ENCODE data around the gene PGAP6. TPM values are rescaled to one million over a fixed set of nuclear protein-coding genes. Genes with fewer than 3 reads are reported as not detected.
"Not testable (repeated sequence)": the region's sequence is repeated elsewhere in the genome, so short reads cannot be mapped to it uniquely, and the experiment has no call there.

Gene PGAP6
- polyA plus RNA-seq, 4 donors: 21.6 to 64.8 (median 56.5) TPM

DNA sequence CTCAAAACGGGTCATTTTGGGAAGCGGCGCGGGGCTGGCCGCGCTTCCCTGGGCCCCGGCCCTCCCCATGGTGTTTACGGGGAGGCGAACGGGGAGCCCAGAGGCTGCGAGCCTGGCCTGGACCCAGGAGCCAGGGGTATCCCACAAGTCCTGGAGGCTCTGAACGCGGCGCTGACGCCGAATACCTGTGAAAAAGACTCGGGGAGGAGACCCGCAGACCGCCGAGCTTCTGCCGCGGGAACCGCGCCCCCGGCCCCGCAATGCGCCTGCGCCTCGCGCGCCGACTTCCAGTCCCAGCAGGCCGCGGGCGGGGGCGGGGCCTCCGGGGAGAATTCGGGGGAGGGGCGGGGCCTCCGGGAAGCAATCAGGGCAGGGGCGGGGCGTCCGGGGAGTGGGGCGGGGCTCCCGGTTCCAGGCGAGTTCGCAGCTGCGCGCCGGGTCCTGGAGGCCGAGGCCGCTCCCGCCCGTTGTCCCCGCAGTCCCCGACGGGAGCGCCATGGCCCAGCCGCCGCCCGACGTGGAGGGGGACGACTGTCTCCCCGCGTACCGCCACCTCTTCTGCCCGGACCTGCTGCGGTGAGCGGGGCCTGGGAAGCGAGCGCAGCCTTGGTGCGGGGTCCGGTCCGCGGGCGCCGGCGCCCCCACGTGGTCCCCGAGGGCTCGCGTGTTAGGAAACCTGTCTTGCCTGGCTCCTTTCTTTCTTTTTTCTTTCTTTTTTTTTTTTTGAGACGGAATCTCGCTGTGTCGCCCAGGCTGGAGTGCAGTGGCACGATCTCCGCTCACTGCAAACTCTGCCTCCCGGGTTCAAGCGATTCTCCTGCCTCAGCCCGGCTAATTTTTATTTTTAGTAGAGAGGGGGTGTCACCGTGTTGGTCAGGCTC, 19.9 kb upstream of the PGAP6 start, which contains the start of gene DECR2:
Gene DECR2 (plus strand): TSS at position 418 of the 881 bp plus-strand sequence. CDS start 79 bp downstream, at position 497.
- DNase-seq (ENCODE audit: low read depth in 4 of 4, low spot score in 3 of 4): peak in 3 of 4 donors; percentile 83 to 88 (median 87)

DNA sequence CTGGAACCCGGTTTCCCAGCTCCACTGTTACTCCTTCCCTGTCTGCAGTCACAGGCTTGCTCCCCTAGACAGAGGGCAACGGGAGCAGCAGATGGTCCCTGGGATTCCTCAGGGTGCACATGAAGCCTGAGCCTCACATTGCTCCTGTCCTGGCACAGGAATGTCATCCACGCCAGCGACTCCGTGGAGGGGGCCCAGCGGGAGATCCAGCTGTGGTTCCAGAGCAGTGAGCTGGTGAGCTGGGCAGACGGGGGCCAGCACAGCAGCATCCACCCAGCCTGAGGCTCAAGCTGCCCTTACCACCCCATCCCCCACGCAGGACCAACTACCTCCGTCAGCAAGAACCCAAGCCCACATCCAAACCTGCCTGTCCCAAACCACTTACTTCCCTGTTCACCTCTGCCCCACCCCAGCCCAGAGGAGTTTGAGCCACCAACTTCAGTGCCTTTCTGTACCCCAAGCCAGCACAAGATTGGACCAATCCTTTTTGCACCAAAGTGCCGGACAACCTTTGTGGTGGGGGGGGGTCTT, 18.3 kb upstream of the PGAP6 start:
- no peak for DNase-seq (ENCODE audit: low read depth in 4 of 4, low spot score in 3 of 4)

DNA sequence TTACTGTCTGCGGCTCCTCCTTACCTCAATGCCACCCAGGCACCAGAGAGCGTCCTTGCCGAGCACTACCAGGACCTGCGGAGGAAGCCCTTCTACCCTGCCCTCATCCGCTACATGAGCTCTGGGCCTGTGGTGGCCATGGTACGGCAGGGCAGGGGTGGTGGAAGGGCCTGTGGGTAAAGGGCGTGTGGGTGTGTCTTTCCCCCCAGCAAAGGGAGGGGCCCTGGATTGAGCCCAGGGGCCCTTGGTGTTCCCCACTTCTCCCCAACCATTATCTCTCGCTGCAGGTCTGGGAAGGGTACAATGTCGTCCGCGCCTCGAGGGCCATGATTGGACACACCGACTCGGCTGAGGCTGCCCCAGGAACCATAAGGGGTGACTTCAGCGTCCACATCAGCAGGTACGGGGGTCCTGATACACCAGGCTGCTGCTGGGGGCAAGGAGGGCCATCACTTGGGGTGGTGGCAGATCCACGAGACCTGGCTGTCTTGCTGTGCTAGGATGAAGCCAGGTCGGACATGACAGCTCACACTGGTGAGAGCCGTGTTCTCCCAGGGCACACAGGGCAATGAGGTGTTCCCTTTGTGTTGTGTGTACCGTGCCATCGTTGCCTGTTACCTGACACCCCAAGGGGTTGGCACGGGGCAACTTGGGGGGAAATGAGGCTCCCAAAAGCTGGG, 17.7 kb upstream of the PGAP6 start:
- DNase-seq (ENCODE audit: low read depth in 4 of 4, low spot score in 3 of 4): no peak

DNA sequence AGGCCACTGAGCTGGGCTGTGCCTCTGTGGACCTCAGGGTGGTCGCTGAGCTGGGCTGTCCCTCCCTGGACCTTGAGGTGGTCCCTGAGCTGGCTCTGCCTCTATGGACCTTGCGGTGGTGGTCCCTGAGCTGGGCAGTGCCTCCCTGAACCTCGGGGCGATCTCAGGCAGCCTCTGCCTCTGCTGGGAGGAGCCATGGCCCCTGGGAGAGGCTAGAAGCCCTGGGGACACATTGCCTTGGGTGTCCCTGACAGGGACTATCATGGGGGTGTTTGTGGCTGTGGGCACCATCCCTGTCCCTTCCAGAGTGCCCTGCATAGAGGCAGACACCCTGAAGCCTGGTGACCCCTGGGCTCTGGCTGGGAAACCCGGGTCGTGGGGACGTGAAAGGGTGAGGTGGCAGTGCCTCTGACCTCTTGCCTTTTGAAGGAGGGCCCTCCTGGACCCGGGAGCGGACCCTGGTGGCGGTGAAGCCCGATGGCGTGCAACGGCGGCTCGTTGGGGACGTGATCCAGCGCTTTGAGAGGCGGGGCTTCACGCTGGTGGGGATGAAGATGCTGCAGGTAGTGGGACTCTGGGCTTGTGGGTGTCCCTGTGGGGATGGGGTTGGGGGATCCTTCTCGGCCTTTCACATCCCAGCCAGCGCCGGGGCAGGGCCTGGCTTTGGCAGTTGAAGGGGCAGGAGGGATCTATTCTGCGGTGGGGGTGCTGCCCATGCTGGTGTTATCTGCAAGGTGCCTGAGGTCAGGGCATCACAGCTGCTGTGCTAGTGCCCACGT, 17.0 kb upstream of the PGAP6 start:
- DNase-seq (ENCODE audit: low read depth in 4 of 4, low spot score in 3 of 4): no peak

DNA sequence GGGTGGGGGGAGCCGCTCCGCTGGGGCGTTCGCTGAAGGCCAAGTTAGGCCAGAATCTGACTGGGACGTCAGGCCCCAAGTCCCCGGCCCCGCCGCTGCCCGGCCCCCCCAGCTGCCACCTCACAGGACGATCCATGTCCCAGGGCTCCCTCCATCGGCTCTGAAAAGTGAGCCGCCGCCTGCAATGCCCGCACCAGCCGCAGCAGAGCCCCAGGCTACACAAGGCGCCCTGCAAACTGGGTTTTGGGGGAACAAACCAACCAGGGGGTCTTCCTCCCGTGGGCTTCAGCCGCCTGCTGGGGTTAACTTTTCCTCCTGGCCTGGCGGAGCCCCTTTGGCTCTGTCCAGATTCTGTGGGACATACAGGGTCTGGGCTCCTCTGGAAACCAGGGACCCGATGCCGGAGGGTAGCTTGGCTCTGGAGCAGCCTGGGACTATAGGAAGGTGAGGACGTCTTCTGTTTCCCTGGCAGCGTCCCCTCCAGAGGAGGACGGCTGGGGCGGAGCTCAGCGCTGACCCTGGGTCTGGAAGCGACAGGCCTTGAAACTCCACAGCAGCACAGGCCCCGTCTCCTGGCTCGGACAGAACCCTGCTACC, 16.1 kb upstream of the PGAP6 start:
- peak in 1 of 4 donors; percentile 59 for DNase-seq (ENCODE audit: low read depth in 4 of 4, low spot score in 3 of 4)

DNA sequence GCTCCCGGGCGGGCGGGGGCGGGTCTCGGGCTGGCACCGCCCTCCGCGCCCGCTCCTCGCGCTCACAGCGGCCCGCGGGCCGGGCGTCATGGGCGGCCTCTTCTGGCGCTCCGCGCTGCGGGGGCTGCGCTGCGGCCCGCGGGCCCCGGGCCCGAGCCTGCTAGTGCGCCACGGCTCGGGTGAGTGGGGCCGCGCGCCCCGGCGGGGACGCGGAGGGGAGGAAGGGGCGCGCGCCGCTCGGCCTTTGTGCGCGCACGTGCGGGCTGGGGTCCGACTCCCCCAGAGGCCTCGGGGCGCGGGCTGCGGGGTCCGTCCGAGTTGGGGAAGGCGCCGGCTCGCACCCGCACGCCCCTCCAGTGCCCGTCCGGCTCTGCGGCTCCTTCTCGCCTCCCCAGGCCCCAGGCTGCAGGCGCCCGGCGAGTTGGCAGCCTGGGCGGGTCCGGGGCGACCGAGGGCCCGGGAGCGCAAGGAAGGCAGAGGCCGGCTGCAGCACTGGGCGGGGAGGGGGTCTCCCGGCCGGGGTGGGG, 15.4 kb upstream of the PGAP6 start, which contains the start of gene NME4:
Gene NME4 (plus strand): TSS at position 65 of the 527 bp plus-strand sequence. CDS start 24 bp downstream, at position 89.
- no peak for DNase-seq (ENCODE audit: low read depth in 4 of 4, low spot score in 3 of 4)

DNA sequence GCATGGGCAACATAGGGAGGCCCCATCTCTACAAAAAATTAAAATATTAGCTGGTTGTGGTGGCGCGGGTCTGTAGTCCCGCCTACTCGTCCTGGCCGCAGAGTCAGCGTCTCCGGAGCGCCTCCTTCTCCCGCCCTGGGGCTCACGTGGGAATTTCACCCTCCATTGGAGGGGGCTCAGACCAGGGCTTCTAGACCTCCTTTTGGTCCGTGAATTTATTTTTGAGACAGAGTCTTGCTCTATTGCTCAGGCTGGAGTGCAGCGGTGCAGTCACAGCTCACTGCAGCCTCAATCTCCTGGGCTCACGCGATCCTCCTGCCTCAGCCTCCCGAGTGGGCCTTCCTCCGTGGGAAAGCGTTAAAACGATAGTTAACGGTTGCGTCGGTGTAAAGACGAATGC, 14.8 kb upstream of the PGAP6 start:
- no peak for DNase-seq (ENCODE audit: low read depth in 4 of 4, low spot score in 3 of 4)

DNA sequence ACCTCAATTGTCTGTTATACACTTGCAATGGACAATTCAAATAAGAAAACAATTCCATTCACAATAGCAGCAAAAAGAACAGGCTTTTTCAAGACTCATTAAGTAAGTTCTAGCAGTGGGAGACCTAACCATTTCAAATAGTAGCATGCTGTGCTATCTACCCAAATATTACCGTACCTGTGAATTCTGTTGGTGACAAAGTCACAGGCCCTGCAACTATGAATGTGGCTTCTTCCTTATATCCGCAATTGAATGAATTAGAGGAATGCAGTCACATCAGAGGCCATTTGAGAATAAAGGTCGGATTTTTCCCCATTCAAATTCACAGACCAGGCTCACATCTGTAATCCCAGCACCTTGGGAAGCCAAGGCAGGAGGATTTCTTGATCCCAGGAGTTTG, 14.4 kb upstream of the PGAP6 start:
- no peak for DNase-seq (ENCODE audit: low read depth in 4 of 4, low spot score in 3 of 4)

DNA sequence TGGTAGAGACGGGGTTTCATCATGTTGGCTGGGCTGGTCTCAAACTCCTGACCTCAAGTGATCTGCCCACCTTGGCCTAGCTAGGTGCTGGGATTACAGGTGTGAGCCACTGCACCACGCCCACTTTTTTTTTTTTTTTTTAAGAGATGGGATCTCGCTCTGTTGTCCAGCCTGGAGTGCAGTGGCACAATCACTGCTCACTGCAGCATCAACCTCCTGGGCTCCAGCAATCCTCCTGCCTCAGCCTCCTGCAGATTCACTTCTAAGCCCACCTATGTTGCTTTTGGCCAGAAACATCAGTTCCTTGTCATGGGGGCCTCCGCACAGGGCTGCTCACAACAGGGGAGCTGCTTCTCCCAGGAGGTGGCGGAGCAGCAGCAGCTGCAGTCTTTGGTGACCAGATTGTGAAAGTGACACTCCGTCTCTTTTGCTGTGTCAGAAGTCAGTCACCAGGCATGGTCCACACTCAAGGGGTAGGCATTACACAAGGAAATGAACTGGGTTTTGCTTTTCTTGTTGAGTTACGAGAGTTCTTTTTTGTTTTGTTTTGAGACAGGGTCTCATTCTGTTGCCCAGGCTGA, 10.8 kb upstream of the PGAP6 start:
- DNase-seq (ENCODE audit: low read depth in 4 of 4, low spot score in 3 of 4): no peak

DNA sequence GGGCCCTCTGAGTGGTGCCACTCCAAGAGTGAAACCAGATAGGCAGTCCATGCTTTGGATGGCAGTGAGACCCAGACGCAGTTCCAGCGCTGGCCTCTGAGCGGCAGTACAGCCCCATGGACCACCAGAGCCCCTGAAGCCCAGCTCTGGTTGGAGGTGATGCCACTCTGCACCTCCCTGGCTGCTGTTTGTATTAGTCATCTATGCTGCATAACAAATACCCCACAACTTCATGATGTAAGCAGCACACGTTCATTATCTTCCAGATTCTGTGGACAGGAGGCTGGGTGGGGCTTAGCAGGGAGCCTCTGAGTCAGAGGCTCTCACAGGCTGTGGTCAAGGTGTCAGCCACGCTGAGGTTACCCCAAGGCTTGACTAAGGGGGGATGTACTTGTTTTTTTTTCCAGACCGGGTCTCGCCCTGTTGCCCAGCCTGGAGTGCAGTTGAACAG, 10.1 kb upstream of the PGAP6 start:
- no peak for DNase-seq (ENCODE audit: low read depth in 4 of 4, low spot score in 3 of 4)

DNA sequence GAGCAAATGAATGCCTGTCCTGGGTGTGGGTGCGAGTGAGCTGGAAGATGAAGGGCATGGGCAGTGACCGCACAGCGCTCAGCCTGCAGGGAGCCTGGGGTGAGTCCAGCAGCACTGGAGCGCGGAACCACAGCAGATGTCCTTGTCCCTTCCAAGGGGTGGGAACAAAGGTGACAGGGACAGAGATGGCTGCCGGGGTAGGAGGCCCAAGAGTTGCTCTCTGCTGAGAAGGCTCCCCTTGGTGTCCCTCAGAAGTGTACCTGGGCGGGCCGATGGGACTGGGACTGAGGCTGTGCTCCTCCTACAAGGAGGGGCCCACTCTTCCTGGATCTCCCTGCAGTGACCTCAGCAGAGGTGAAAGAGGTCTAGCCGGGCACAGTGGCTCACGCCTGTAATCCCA, 7.6 kb upstream of the PGAP6 start:
- DNase-seq (ENCODE audit: low read depth in 4 of 4, low spot score in 3 of 4): no peak

DNA sequence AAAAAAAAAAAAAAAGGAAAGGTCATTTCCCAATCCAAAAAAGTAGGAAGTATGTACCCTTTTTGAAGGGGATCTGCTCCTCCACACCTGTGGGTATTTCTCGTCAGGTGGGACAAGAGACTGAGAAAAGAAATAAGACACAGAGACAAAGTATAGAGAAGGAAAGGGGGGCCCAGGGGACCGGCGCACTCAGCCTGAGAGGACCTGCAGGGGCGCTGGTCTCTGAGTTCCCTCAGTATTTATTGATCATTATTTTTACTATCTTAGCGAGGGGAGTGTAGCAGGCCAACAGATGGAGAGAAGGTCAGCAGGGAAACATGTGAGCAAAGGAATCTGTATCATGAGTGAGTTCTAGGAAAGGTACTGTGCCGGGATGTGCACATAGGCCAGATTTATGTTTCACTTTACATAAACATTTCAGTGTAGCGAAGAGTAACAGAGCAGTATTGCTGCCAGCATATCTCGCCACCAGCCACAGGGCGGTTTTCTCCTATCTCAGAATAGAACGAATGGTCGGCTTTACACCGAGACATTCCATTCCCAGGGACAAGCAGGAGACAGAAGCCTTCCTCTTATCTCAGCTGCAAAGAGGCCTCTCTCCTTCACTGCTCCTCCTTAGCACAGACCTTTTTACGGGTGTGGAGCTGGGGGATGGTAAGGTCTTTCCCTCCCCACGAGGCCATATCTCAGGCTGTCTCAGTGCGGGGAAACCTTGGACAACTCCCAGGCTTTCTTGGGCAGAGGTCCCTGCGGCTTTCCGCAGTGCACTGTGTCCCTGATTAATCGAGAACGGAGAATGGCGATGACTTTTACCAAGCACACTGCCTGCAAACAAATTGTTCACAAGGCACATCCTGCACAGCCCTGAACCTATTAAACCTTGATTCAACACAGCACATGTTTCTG, 6.2 kb upstream of the PGAP6 start:
- not testable (repeated sequence) for DNase-seq (ENCODE audit: low read depth in 4 of 4, low spot score in 3 of 4)

DNA sequence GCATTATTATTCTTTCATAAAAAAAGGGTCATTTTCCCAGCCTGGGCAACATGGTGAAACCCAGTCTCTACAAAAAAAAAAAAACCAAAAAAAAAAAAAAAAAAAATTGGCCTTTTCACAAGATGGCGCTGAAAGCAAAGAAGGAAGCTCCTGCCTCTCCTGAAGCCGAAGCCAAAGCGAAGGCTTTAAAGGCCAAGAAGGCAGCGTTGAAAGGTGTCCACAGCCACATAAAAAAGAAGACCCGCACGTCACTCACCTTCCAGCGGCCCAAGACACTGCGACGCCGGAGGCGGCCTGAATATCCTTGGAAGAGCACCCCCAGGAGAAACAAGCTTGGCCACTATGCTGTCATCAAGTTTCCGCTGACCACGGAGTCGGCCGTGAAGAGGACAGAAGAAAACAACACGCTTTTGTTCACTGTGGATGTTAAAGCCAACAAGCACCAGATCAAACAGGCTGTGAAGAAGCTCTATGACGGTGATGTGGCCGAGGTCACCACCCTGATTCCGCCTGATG, 4.9 kb upstream of the PGAP6 start:
- DNase-seq (ENCODE audit: low read depth in 4 of 4, low spot score in 3 of 4): no peak

DNA sequence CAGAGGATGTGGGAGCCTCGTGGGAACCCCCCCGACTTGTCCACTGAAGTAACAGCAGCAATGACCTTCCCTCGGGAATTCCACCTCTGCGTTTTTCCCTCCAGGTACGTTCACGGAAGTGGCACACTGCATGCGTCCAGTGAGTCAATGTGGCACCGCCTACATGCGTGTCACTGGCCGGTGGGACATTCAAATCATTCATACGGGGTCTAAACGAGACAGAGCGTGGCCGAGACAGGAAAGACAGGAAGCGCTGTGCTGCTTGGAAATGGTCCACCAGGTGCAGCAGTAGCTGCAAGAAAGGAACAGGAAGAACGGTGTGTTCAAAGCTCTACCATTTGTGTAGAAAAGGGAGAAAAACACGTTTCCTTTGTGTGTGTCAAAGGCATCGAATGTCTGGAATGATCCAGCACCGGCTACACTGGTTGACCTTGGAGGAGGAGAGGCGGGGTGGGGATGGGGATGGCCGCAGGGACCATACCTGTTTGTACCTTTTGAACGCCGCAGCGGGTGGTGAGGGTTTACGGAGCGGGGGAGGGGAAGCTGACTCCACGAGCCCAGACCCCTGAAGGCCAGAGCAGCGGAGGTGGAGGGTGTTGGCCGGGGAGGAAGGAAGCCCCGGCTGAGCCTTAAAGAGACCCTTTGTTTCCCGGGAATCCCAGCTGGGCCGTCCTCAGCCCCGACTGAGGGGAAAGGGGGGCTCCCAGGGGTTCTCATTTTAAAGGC, 1.7 kb upstream of the PGAP6 start:
- DNase-seq (ENCODE audit: low read depth in 4 of 4, low spot score in 3 of 4): peak in 1 of 4 donors; percentile 67

DNA sequence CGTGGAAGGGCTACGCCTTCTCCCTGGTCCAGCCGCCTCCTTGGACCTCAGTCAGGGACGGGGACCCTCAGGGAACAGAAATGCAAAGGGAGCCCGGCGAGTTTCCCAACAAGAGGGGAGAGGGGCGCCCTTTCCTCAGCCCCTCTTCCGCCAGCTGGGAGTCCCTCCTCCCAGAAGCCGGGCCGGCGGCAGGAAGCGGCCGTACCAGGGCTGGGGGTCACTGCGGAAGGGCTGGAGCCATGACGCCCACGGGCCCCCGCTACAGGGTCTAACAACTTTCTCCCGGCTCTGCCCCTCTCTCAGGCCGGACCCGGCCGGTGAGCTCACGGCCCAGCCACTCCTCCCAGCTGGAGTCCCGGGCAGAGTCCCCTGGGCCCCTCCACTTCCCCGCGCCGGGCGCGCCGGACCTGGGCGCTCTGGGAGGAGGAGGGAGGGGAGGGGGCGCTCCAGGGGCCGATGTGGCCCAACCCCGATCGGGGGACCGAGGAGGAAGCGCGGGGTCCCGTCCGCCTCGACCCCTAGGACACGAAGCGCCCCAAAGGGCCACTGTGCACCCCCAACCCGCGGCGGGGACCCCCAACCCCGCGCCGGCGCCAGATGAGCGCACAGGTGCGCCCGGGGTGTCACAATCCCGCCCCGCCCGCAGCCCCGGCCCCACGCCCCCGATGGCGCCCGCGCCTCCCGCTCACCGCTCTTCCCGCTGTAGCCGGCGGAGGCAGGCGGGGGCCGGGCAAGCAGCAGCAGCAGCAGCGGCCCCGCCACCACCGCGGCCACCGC, 578 bp downstream of the PGAP6 start:
- DNase-seq (ENCODE audit: low read depth in 4 of 4, low spot score in 3 of 4): no peak

DNA sequence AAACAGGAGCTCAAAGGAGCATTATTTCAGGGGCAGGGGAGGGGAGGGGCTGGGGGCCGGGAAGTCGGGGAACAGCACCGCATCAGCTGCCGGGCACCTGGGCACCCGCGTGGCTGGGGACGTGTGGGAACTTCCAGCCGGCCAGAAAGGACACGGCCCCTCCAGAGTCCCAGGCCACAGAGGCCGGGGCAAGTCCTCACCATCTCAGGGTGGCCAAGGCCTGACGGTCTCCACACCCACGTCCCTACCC, 1.1 kb downstream of the PGAP6 start:
- no peak for DNase-seq (ENCODE audit: low read depth in 4 of 4, low spot score in 3 of 4)
